OCI-LY7 (cell line): ENCODE data around the gene GAB4.

Experiments
- CTCF ChIP-seq: fragments of 200-600 bp; sonication (generic); conservative IDR thresholded peaks from 2 replicates; pipeline ENCODE4 v1.5.1; 2014; ENCODE audit warnings: mild to moderate bottlenecking, antibody characterized with exemption, low read length, moderate library complexity, mixed read lengths
- EZH2phosphoT487 ChIP-seq: fragments of 200-600 bp; sonication (generic); IDR thresholded peaks from 2 replicates; pipeline ENCODE4 v1.6.1; 2018; ENCODE audit warnings: low read depth, borderline replicate concordance, mild to moderate bottlenecking, mixed run types, antibody characterized with exemption, low read length, moderate library complexity, mixed read lengths

- no peak for TF ChIP-seq EZH2phosphoT487
- TF ChIP-seq CTCF, result no peak
Measured at GRCh38 chr22:16949561-16949960, 58.5 kb downstream of the GAB4 start.
